HCT116 (cell line): ENCODE results near the gene IL12A. TPM values are rescaled to one million over a fixed set of nuclear protein-coding genes. Genes with fewer than 3 reads are reported as not detected.

ENCODE experiments used
- ATAC-seq: fragments of 200-7000 bp; cut with Tn5 transposase; 2 replicates; pipeline ENCODE4 v1.9.1; 2020; ENCODE audit warnings: mild to moderate bottlenecking, moderate library complexity
- BruUV-seq: library from RNA; stranded (reverse); fragments of 400-500 nt; replicated peaks from 2 replicates; lab custom pipeline; 2021; lab: Mats Ljungman, UMichigan
- CTCF ChIA-PET: fragments of 300-600 bp; sonication (Branson Sonifier 250); formaldehyde crosslinking; loops from one replicate; lab custom pipeline; 2021; ENCODE audit warnings: antibody characterized with exemption; lab: Charles Lee
- POLR2A ChIA-PET: fragments of 300-600, 350-600 bp; sonication (Branson Sonifier 250); formaldehyde crosslinking; loops from one replicate; lab custom pipeline; 2021; ENCODE audit warnings: antibody characterized with exemption; lab: Charles Lee
- RAD21 ChIA-PET, 2 experiments: fragments of 300-600 bp; sonication (Branson Sonifier 250); formaldehyde crosslinking; loops; one replicate each; lab custom pipeline; 2023; ENCODE audit warnings: low total read pairs in 2 of 2; ENCODE audit not compliant: uncharacterized antibody in 2 of 2, unreplicated experiment in 2 of 2, low non-redundant PET in 1 of 2; lab: Charles Lee
- DNase-seq: peaks from one replicate; pipeline ENCODE4 v3.0.0-alpha.2; 2010; ENCODE audit warnings: low read depth, low spot score
- H2AFZ ChIP-seq: fragments of 200-600 bp; shearing (Covaris generic), sonication (generic); 2 replicates; pipeline ENCODE4 v1.6.1; 2017; ENCODE audit warnings: low read depth, mixed run types, mixed read lengths, antibody characterized with exemption, low read length; ENCODE audit not compliant: poor library complexity, severe bottlenecking
- H3K27ac ChIP-seq: 2 replicates; pipeline ENCODE4 v1.5.1; 2012; ENCODE audit warnings: low read depth, low read length
- H3K27me3 ChIP-seq: fragments of 200-600 bp; sonication (generic); 2 replicates; pipeline ENCODE4 v1.6.1; 2016; ENCODE audit warnings: mixed run types, low read length, mixed read lengths; ENCODE audit not compliant: insufficient read depth
- H3K36me3 ChIP-seq, 2 experiments: fragments of 200-500 bp in 1 of 2; fragments of 200-600 bp in 1 of 2; sonication (Bioruptor generic) in 1 of 2; sonication (generic) in 1 of 2; 2 replicates each; pipeline versions ENCODE4 v1.5.1 to v1.6.1; 2014 to 2016; ENCODE audit warnings: low read length in 2 of 2, inconsistent platforms in 1 of 2, mixed read lengths in 1 of 2, mixed run types in 1 of 2; ENCODE audit not compliant: insufficient read depth in 2 of 2, control insufficient read depth in 1 of 2
- H3K4me1 ChIP-seq, 2 experiments: fragments of 200-600 bp in 1 of 2; sonication (generic) in 1 of 2; 2 replicates each; pipeline versions ENCODE4 v1.5.1 to v1.6.1; 2012 to 2017; ENCODE audit warnings: low read length in 2 of 2, inconsistent platforms in 1 of 2, mild to moderate bottlenecking in 1 of 2, mixed read lengths in 1 of 2, mixed run types in 1 of 2, moderate library complexity in 1 of 2; ENCODE audit not compliant: insufficient read depth in 2 of 2, control insufficient read depth in 1 of 2
- H3K4me2 ChIP-seq: fragments of 200-600 bp; sonication (generic); 2 replicates; pipeline ENCODE4 v1.6.1; 2017; ENCODE audit warnings: mixed run types, low read length, mixed read lengths
- H3K4me3 ChIP-seq, 2 experiments: fragments of 200-600 bp in 1 of 2; sonication (generic) in 1 of 2; replicated peaks in 1 of 2; 2 replicates each; pipeline ENCODE4 v1.5.1; 2011 to 2016; ENCODE audit warnings: low read length in 2 of 2, control low read depth in 1 of 2, low read depth in 1 of 2, mild to moderate bottlenecking in 1 of 2, mixed read lengths in 1 of 2, mixed run types in 1 of 2
- H3K79me2 ChIP-seq: fragments of 200-600 bp; sonication (generic); 2 replicates; pipeline ENCODE4 v1.6.1; 2017; ENCODE audit warnings: mild to moderate bottlenecking, mixed run types, low read length, moderate library complexity, mixed read lengths; ENCODE audit not compliant: insufficient read depth
- H3K9ac ChIP-seq: fragments of 200-600 bp; sonication (generic); 2 replicates; pipeline ENCODE4 v1.6.1; 2016; ENCODE audit warnings: low read length, mixed read lengths
- H3K9me2 ChIP-seq: fragments of 200-600 bp; sonication (generic), shearing (Covaris generic); 2 replicates; pipeline ENCODE4 v1.6.1; 2017; ENCODE audit warnings: mixed run types, mild to moderate bottlenecking, moderate library complexity; ENCODE audit not compliant: insufficient read depth
- H3K9me3 ChIP-seq, 2 experiments: fragments of 200-500 bp in 1 of 2; fragments of 200-600 bp in 1 of 2; sonication (Bioruptor generic) in 1 of 2; sonication (generic) in 1 of 2; 2 replicates each; pipeline ENCODE4 v1.6.1; 2014 to 2017; ENCODE audit warnings: low read length in 2 of 2, mixed read lengths in 2 of 2, inconsistent platforms in 1 of 2, low read depth in 1 of 2, mild to moderate bottlenecking in 1 of 2, mixed run types in 1 of 2, moderate library complexity in 1 of 2; ENCODE audit not compliant: control insufficient read depth in 1 of 2, insufficient read depth in 1 of 2
- H4K20me1 ChIP-seq: fragments of 200-600 bp; sonication (generic), shearing (Covaris generic); 2 replicates; pipeline ENCODE4 v1.6.1; 2017; ENCODE audit warnings: mixed run types, mild to moderate bottlenecking, moderate library complexity; ENCODE audit not compliant: insufficient read depth
- CEBPB ChIP-seq: IDR thresholded peaks from 2 replicates; pipeline ENCODE4 v1.6.1; 2012; ENCODE audit warnings: low read depth
- EZH2phosphoT487 ChIP-seq: fragments of 200-600 bp; IDR thresholded peaks from 2 replicates; pipeline ENCODE4 v1.6.1; 2018; ENCODE audit warnings: antibody characterized with exemption, borderline replicate concordance
- TCF7L2 ChIP-seq: IDR thresholded peaks from 2 replicates; pipeline ENCODE4 v1.7.0; 2011; ENCODE audit warnings: borderline replicate concordance, inconsistent platforms; ENCODE audit not compliant: insufficient read depth, insufficient read length; ENCODE audit errors: extremely low read depth
- intact Hi-C: fragments of 100-400 bp; cut with micrococcal nuclease; formaldehyde crosslinking; loops from 2 replicates; pipeline ENCODE4 v1.10.0; 2022
- total RNA-seq: library from RNA; stranded (reverse); gene quantifications from one replicate; pipeline ENCODE4 v1.2.1, GENCODE V29; 2021; ENCODE audit not compliant: unreplicated experiment

Gene IL12A
- total RNA-seq, 1 experiment from 2014 or later, result 2.8 TPM

- no peak for TF ChIP-seq CEBPB
- TF ChIP-seq TCF7L2, result no peak
Measured at GRCh38 chr3:160041465-160041864, 52.8 kb downstream of the IL12A start (continued).

GRCh38 chr3:160044121-160044520 is 55.5 kb downstream of the IL12A start:
- H3K4me3 ChIP-seq, result no peak overlapping the region
- intact Hi-C loops, result no loop called here
- no peak overlapping the region for H3K4me2 ChIP-seq
- no peaks in the 10 kb centered on the region for H4K20me1 ChIP-seq
- no peaks in the 10 kb centered on the region for H3K36me3 ChIP-seq
- H3K27me3 ChIP-seq, result no peaks in the 10 kb centered on the region
- no TSS peak for BruUV-seq
- peaks cover 0 to 5% of the 10 kb centered on the region in 2 experiments; a peak in 1 of 4 replicates for H3K4me1 ChIP-seq
- H2AFZ ChIP-seq, result no peak overlapping the region
- peaks cover 0 to 4% of the 10 kb centered on the region in 2 experiments; a peak in 1 of 4 replicates for H3K9me3 ChIP-seq
- no peaks in the 10 kb centered on the region for H3K79me2 ChIP-seq
- ChIA-PET CTCF (interaction anchor here (1.0 kb wide), 1 partner anchor 12 kb away, joined by 4 read pairs; no protein-coding TSS in a partner anchor), POLR2A (no interaction called here)
- H3K27ac ChIP-seq, result no peak overlapping the region
- H3K9me2 ChIP-seq, result no peaks in the 10 kb centered on the region
- ATAC-seq (no peak), DNase-seq (no peak)
- no peak for TF ChIP-seq EZH2phosphoT487
- TF ChIP-seq, all 23 proteins: peak for 0
- RAD21 ChIA-PET, result no interaction called here
- no peak overlapping the region for H3K9ac ChIP-seq

Other genes with a start within 250 kb of the IL12A start
- gene SCHIP1, start 149.0 kb upstream of the IL12A start, total RNA-seq, result 0.34 TPM
- 2.4 TPM for gene C3orf80, start 236.6 kb downstream of the IL12A start, total RNA-seq